DMS79 (cell line): ENCODE data around the gene COL2A1.

Source experiments
- DNase-seq: peaks from one replicate; lab custom pipeline; 2025; lab: John Stamatoyannopoulos, UW

The COL2A1 gene

GRCh38 chr12:47944685-47945340 is 59.5 kb downstream of the COL2A1 start:
- DNase-seq, result no peak

GRCh38 chr12:47943623-47944340 is 60.5 kb downstream of the COL2A1 start:
- DNase-seq, result no peak

DNA sequence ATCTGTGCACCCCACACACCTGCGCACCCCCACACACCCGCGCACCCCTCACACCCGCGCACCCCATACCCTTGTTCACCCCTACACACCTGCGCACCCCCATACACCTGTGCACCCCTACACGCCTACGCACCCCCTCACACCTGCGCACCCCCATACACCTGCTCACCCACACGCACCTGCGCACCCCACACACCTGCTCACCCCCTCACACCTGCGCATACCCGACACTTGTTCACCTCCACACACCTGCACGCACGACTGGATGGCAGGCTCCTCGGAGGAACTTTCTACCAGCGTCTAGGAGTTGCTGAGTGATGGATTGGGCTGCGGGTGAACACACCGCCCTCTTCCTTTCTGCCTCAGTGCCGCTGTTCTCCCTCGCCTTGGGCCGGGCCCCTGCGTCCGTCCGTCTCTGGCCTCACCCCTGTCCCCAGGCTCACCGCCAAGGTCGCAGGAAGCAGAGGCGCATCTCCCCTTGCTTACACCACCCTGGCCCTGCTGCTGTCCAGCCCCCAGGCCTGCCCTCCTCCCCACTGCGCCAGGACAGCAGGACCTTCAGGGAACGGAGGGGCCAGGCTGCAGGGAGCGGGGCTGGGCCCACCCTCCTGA is 61.6 kb downstream of the COL2A1 start:
- DNase-seq, result no peak

DNA sequence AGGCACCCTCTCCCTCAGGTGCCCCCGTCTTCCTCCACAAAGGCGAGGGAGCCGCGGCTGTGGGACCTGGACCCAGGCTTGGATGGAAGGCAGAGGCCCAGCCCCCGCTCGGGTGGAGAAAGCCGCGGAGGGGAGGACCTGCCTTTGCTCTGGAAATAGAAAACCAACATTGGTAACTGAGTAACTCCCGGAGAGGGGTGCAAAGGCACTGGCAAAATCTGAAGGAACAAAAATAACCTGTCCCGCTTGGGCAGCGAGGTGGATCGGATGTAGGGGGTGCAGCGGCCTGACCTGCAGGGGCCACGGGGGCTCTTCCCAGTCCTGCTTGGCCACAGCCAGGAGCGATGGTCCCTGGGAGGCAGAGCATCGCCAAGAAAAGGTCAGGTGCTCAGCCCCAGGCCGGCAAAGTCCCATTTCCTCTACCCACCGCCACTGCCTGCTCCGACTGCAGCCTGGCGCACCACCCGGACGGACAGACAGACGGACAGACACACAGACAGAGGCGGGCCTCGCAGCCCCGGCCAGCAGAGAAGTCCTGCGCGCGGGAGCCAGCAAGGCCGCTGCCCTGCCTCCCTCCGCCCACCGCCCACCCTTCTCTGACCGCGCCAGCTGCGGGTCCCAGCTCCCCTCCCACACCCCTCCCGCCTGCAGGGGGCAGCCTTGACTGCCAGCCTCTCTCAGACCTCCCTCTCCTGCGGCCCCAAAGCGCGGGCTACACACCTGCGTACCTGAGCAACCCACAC is 62.2 kb downstream of the COL2A1 start:
- no peak for DNase-seq

- no peak for DNase-seq
Measured at GRCh38 chr12:47941475-47941780, 62.8 kb downstream of the COL2A1 start.

DNA sequence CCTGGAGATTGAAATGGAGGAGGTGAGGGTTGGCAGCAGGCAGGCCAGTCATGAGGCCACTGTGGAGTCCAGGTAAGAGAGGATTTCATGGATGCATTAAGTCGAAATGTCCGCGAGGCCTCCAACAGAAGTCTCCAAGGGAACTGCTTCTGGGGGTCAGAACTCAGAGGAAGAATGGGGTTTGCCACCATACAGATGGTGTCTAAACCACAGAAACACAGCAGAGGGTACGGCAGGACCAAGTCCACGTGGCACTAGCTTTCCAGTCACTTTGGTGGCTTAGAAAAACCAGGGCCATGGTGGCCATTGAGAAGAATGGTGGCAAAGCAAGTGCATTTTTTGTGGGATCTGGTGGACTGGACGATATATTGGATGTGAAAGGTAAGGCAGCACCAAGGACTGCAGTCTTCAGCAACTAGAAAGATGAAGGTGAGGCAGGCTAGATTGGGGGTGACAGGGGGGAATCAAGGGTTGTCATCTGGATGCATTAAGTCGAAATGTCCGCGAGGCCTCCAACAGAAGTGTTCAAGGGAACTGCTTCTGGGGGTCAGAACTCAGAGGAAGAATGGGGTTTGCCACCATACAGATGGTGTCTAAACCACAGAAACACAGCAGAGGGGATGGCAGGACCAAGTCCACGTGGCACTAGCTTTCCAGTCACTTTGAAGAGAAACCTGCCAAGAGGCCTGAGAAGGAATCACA is 63.4 kb downstream of the COL2A1 start:
- no peak for DNase-seq

DNA sequence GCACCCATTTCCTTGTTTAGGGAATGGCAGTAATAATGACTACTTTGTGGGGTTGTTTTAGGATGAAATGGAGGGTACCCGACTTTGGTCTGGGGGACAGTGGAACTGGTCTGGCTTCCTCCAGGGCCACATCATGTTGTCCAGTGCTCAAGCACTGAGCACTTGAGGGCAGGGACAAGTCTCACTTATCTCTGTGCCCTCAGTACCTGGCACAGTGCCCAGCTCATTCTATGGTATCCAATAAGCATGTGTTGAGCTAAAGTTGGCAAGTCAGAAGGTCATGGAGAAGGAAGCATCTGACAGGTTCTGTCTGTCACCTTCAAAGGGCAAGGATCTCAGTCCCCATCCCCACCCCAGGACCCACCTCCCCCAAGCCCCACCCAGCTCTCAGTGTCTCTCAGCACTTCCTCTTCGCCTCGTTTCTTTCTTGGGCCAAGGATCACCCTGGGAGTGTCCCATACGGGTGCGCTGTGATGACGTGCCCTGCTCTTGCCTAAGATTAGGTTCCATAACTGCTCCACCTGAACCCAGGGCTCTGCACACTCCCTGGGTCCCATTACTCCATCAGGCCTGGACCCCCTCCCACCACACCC is 65.2 kb downstream of the COL2A1 start:
- no peak for DNase-seq

DNA sequence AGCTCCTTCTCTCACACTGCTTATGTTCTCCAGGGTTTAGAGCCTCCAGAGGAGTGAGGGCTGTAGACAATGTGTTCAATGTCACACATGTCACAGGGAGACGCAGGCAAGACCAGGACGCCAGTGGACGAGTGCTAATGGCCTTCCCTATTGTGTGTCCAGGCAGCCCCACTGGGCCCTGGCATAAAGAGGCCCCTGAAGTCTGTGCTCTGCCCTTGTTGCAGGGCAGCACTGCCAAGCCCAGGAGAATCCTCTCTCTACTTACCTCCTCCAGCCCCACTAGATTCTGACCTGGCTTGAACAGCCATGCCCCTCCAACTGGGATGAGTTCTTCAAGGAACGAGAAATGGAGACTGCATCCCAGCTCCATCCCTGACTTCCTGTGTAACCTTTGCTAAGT is 65.7 kb downstream of the COL2A1 start:
- DNase-seq, result no peak

DNA sequence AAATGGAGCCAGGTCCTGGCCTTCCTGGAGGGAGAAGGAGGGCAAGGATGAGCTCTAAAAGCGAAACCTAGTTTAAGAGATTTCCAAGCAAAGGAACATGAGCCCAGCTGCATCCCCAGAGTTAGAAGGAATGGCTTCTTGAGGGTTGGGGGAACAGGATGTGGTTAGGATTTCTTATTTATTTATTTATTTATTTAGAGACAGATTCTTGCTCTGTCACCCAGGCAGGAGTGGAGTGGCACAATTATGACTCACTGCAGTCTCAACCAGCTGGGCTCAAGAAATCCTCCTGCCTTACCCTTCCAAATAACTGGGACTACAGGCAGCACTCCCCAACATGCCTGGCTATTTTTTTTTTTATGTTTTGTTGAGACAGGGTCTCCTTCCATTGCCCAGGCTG is 66.2 kb downstream of the COL2A1 start:
- no peak for DNase-seq

GRCh38 chr12:47935184-47935583 is 69.1 kb downstream of the COL2A1 start:
- no peak for DNase-seq

DNA sequence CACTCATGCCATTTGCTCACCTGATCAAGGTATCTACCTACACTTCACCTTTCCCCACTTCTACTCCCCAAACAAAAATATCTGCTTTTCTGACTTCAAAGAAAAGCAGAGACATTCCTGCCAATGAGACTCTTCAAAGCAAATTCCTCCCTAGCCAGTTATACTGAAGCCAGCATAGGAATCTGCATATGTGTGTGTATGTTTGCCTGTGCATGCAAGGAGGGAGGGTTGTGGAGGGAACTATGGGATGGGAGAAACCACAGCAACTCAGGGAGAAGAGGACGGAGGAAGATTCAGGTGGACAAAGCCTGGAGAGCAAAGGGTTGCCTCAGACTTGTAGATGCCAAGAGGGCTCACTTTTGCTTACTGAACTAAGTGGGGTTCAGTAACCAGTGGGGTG is 73.1 kb downstream of the COL2A1 start:
- no peak for DNase-seq

DNA sequence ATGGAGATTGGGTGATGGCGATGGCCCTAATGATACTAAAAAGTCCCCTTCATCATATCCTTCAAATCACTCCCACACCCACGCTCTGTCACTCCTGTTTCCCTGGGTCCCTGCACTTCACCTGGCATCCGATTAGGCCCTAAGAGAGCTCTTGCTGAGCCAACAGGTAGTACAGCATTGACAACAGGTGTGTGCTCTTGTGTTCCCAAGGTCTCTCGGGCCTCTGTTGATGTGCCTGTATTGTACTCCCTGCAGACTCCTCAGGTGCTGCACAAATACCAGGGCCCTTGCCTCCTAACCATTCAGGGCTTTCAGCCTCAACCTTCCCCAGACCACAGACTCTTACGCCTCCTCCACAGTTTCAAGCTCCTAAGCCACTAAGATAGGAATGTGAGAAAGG is 73.6 kb downstream of the COL2A1 start:
- no peak for DNase-seq

DNA sequence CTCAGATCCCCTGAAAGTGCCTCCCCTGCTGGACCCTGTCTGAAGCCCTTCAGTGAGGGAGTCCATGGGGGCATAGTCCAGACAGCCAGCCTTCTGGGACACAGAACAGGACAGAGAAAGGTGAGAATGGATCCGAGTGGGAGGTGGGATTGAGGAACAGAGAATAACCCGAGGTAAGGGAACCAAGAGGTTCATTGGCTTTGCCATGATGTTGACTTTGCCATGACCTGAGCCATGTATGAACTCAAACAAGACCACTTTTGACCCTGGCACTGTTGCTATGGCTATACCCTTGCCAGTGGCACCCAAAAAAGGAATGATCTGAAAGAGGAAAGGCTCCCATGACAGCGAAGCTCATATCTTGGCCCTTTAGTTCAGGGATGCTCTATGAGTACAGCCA is 76.9 kb downstream of the COL2A1 start:
- no peak for DNase-seq
